ENCODE measurements around the gene CATSPERD.

Gene CATSPERD

GRCh38 chr19:5787409-5788182, 67.2 kb downstream of the CATSPERD start:
- Mint-ChIP-seq H3K27me3 (no peaks in the 10 kb centered on the region), H3K27ac (peak overlapping the region; percentile 39), H3K9me3 (peaks cover 0 to 5% of the 10 kb centered on the region in 2 donors), H3K4me3 (no peak overlapping the region), H3K36me3 (peaks cover 38 to 59% of the 10 kb centered on the region in 2 donors), H3K4me1 (peaks cover 16 to 24% of the 10 kb centered on the region in 2 donors)
- DNase-seq, result no peak
- ATAC-seq (replicated peaks), result no peak

- H3K4me1 Mint-ChIP-seq, result peaks cover 16 to 24% of the 10 kb centered on the region in 2 donors
Measured at GRCh38 chr19:5788422-5788821, 68.0 kb downstream of the CATSPERD start.

DNA sequence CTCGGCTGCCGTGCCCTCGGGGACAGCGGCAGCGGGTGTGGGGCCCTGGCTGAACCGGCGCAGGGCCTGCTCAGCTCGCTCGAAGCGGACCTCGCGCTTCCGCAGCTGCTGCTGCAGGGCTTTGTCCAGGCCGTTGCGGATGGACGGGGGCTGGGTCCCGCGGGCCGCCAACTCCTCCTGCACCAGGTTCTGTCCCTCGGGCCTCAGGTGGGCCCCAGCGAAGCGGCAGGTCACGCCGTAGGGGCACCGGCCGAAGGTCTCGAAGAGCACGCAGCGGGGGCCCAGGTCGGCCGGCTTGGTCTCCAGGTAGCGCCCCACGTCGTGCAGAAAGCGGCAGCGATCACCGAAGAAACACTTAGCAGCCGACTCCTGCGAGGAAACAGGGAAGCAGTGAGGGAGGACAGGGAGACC, 68.9 kb downstream of the CATSPERD start:
- no peak for DNase-seq
- Mint-ChIP-seq H3K27ac (no peak overlapping the region), H3K27me3 (peaks cover 0 to 6% of the 10 kb centered on the region in 2 donors), H3K36me3 (peaks cover 32 to 45% of the 10 kb centered on the region in 2 donors), H3K9me3 (peaks cover 0 to 5% of the 10 kb centered on the region in 2 donors), H3K4me1 (peaks cover 18 to 24% of the 10 kb centered on the region in 2 donors), H3K4me3 (peak overlapping the region; percentile 57 to 93)
- ATAC-seq (replicated peaks), result no peak

More at GRCh38 chr19:5788422-5788821, 68.0 kb downstream of the CATSPERD start:
- H3K27ac Mint-ChIP-seq, result no peak overlapping the region
- no peak overlapping the region for H3K4me3 Mint-ChIP-seq
- peaks cover 0 to 6% of the 10 kb centered on the region in 2 donors for H3K27me3 Mint-ChIP-seq
- H3K9me3 Mint-ChIP-seq, result peaks cover 0 to 5% of the 10 kb centered on the region in 2 donors
- no peak for DNase-seq
- peaks cover 36 to 54% of the 10 kb centered on the region in 2 donors for H3K36me3 Mint-ChIP-seq
- ATAC-seq (replicated peaks), result no peak

DNA sequence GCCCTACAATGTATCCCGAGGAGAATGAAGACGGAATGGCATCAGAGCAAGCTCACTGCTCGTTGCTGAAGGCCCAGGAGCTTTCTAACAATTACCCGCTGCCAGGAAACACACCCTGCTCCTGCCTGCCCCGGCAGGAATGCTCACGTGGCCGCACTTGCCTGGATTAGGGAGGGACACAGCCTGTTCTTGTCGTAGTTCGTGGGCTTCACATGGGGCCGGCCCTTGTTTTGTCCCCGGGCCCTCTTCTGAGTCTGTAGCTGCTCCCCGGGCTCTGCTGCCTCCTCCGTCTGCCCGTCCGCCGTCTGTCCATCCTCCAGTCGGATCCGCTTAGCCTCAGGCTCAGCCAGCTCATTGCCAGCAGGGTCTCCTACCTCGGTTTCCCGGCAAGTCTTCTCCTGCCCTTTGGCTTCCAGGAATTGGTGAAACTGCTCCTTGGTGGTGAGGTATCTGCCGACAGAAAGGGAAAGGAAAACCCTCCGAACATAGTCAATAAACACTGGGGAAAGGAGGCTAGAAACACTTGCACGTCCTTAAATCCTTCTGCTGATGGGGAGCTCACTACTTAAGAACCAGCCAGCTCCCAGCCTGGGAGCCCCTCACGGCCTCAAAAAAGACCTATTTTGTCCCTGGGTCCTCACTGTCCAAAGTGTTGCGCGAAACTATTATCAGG, 69.6 kb downstream of the CATSPERD start:
- peaks cover 18 to 24% of the 10 kb centered on the region in 2 donors for H3K4me1 Mint-ChIP-seq
- ATAC-seq (replicated peaks) (no peak), DNase-seq (no peak)
- peaks cover 0 to 6% of the 10 kb centered on the region in 2 donors for H3K27me3 Mint-ChIP-seq
- H3K36me3 Mint-ChIP-seq, result peaks cover 32 to 41% of the 10 kb centered on the region in 2 donors
- peaks cover 0 to 5% of the 10 kb centered on the region in 2 donors for H3K9me3 Mint-ChIP-seq
- H3K4me3 Mint-ChIP-seq, result peak overlapping the region; percentile 93 to 98
- peak overlapping the region; percentile 100 for H3K27ac Mint-ChIP-seq

DNA sequence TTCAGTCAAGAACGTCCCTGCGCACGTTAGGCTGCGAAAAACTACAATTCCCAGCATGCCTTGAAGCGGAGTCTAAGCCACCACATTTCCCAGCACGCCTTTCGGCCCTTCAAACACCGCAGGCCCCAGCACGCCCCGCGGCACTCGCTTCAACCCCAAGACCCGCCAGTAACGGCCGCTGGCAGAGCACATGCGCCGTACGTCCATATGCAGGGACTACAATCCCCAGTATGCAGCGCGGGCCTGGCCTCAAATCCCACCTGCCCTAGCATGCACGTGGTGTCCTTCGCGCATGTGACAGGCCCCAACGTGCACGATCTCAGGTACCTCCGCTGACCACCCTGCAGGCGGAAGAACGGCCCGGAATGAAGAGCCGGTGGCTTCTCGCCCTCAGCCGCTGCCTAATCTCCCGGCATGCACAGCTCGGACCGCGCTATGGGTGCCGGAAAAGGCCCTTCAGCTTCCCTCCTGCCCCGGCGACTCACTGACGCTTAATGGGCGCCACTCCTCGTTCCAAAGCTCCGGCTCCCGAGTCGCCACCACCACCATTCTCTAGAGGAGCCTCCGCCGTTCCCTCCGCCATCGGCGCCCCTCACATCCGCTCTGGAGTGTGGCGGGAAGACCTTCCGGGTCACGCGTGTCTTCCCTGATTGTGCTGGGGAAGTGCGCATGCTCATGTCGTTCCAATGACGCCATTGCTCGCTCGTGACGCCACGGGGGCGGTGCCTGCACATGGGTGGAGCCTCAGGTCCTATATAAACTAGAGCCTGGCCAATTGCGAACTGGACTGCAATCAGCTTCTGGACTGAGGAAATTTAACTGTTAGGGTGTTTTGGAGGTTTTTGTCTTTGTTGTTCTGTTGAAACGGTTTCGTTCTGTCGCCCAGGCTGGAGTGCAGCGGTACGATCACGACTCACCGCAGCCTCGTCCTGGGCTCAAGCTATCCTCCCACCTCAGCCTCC, 70.4 kb downstream of the CATSPERD start, which contains the start of gene DUS3L:
Gene DUS3L (minus strand): TSS at position 605 of the 962 bp plus-strand sequence. CDS start 22 bp downstream, at position 583.
- Mint-ChIP-seq H3K9me3 (peaks cover 0 to 5% of the 10 kb centered on the region in 2 donors), H3K36me3 (peaks cover 32 to 38% of the 10 kb centered on the region in 2 donors), H3K27me3 (peaks cover 0 to 6% of the 10 kb centered on the region in 2 donors), H3K27ac (peak within 1 kb of the TSS; percentile 100), H3K4me3 (peak within 1 kb of the TSS; percentile 93 to 98), H3K4me1 (peaks cover 18 to 24% of the 10 kb centered on the region in 2 donors)
- peak; percentile 96 to 97 for ATAC-seq (replicated peaks)
- DNase-seq, result peak; percentile 95

DNA sequence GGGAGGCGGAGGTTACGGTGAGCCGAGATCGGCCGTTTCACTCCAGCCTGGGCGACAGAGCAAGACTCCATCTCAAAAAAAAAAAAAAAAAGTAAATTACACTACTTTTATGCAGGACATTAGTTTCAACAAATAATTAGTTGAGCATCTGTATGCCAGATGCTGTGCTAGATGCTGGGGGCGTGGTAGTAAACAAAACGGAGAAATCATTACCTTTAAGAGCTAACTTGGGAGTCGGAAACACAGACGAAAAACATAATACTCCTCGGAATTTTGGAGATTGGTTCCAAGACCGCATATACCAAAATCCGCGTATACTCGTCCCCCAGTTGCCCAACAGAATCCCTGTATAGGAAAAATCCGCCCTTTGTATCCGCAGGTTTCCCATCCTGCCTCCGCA, 71.8 kb downstream of the CATSPERD start:
- Mint-ChIP-seq H3K4me3 (no peak overlapping the region), H3K27me3 (peaks cover 5 to 6% of the 10 kb centered on the region in 2 donors), H3K4me1 (peaks cover 16 to 24% of the 10 kb centered on the region in 2 donors), H3K36me3 (peaks cover 22 to 25% of the 10 kb centered on the region in 2 donors), H3K9me3 (peaks cover 0 to 5% of the 10 kb centered on the region in 2 donors), H3K27ac (no peak overlapping the region)
- DNase-seq, result no peak
- no peak for ATAC-seq (replicated peaks)

DNA sequence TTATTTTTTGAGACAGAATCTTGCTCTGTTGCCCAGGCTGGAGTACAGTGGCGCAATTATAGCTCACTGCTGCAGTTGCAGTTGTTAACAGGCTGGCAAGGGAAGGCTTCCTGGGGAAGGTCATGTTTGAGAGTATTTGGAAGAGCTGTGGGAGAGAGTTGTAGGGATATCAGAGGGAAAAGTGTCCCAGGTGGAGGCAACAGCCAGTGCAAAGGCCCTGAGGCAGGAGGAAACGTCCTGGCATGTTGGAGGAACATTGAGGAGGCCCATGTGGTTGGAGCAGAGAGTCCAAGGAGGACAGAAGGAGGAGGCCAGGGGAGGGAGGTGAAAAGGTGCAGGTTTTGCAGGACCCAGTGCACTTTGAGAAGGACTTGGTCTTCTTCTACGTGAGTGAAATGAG, 72.8 kb downstream of the CATSPERD start:
- H3K4me3 Mint-ChIP-seq, result no peak overlapping the region
- H3K27ac Mint-ChIP-seq, result no peak overlapping the region
- ATAC-seq (replicated peaks), result no peak
- peaks cover 18 to 21% of the 10 kb centered on the region in 2 donors for H3K36me3 Mint-ChIP-seq
- peaks cover 10 to 12% of the 10 kb centered on the region in 2 donors for H3K27me3 Mint-ChIP-seq
- H3K4me1 Mint-ChIP-seq, result peaks cover 13 to 20% of the 10 kb centered on the region in 2 donors
- H3K9me3 Mint-ChIP-seq, result peaks cover 0 to 5% of the 10 kb centered on the region in 2 donors
- no peak for DNase-seq

DNA sequence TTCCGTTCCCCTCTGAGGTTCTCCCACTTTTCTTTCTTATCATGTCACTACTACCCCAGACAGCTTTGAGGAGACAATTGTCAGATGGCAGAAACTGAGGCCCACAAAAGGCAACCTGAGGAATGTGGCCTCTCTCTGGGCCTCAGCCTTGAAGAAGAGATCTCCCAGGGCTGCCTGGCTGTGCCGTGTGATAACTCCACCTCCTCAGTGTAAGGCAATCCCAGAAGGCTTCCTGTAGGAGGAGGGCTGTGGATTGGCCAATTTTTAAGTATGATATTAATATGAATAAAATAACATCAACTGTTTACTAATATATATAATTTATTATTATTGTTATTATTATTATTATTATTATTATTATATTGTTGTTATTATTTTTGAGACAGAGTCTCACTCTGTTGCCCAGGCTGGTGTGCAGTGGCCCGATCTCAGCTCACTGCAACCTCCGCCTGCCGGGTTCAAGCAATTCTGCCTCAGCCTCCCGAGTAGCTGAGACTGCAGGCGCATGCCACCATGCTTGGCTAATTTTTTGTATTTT, 75.0 kb downstream of the CATSPERD start:
- H3K27me3 Mint-ChIP-seq, result peaks cover 27 to 33% of the 10 kb centered on the region in 2 donors
- peaks cover under 1 to 6% of the 10 kb centered on the region in 2 donors for H3K4me1 Mint-ChIP-seq
- peaks cover 5 to 7% of the 10 kb centered on the region in 2 donors for H3K36me3 Mint-ChIP-seq
- H3K27ac Mint-ChIP-seq, result no peak overlapping the region
- no peak for DNase-seq
- no peak for ATAC-seq (replicated peaks)
- peaks cover 0 to 1% of the 10 kb centered on the region in 2 donors for H3K9me3 Mint-ChIP-seq
- no peak overlapping the region for H3K4me3 Mint-ChIP-seq

DNA sequence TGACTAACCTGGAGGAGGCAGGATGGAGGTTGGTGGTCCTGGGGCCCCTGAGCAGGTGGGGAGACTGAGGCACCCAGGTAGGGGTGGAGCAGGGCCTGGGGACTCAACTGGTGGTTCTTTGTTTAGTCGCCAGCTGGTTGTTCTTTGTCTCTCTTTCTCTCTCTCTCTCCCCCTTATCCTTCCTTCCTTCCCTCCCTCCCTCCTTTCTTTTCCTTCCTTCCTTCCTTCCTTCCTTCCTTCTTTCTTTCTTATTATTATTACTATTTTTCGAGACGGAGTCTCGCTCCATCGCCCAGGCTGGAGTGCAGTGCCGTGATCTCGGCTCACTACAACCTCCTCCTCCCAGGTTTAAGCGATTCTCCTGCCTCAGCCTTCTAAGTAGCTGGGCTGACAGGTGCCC, 77.8 kb downstream of the CATSPERD start:
- H3K4me3 Mint-ChIP-seq, result no peak overlapping the region
- H3K27ac Mint-ChIP-seq, result no peak overlapping the region
- peaks cover 43 to 57% of the 10 kb centered on the region in 2 donors for H3K27me3 Mint-ChIP-seq
- H3K4me1 Mint-ChIP-seq, result peaks cover 13 to 14% of the 10 kb centered on the region in 2 donors
- H3K9me3 Mint-ChIP-seq, result no peaks in the 10 kb centered on the region
- no peaks in the 10 kb centered on the region for H3K36me3 Mint-ChIP-seq
- ATAC-seq (replicated peaks) (no peak), DNase-seq (no peak)

DNA sequence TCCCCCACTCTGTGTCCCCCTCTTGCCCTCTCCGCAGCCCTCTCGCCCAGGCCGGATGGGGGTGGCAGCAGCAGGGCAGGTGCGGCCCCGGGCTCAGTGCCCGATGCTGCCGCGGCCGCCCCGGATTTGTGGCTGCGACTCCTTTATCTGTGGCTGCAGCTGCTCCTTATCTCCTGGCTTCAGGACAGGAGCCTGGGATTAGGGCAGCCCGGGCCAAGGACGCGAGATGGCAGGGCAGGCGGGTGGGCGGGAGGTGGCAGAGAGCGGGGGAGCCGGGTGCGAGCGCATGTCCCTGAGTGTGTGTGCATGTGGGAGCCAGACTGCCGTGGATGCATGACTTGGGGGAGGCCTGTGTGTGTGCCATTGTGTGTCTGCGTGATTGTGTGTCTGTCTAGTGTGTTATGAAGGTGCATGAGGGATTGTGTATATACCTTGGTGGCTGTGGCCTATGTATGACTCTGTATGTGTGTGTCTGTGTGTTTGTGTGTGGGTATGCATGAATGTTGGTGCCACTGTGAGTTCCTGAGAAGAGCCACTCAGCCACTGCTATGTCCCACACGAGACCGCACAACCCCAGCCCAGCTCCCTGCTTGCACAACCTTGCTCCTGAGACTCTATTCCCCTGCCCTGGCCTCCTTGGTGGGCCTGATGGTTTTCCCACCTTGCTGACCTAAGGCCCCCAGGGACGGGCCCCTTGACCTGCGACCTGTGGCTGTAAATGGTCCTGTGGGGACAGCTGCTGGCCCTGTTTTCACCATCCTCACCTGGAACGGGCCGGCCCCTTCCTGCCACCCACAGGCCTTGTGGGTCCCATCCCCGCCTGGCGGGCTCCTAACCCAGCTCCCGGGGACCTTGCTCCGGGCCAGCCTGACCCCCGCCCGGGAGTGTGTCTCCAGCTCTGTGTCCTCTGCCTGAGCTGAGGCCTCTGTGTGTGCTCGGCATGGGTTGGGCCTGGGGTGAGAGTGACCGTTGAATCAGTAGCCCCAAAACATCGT, 79.1 kb downstream of the CATSPERD start:
- Mint-ChIP-seq H3K27ac (no peak overlapping the region), H3K27me3 (peaks cover 54 to 68% of the 10 kb centered on the region in 2 donors), H3K36me3 (peaks cover 0 to 4% of the 10 kb centered on the region in 2 donors), H3K4me3 (no peak overlapping the region), H3K4me1 (peaks cover 18 to 27% of the 10 kb centered on the region in 2 donors), H3K9me3 (no peaks in the 10 kb centered on the region)
- ATAC-seq (replicated peaks) (no peak), DNase-seq (no peak)

DNA sequence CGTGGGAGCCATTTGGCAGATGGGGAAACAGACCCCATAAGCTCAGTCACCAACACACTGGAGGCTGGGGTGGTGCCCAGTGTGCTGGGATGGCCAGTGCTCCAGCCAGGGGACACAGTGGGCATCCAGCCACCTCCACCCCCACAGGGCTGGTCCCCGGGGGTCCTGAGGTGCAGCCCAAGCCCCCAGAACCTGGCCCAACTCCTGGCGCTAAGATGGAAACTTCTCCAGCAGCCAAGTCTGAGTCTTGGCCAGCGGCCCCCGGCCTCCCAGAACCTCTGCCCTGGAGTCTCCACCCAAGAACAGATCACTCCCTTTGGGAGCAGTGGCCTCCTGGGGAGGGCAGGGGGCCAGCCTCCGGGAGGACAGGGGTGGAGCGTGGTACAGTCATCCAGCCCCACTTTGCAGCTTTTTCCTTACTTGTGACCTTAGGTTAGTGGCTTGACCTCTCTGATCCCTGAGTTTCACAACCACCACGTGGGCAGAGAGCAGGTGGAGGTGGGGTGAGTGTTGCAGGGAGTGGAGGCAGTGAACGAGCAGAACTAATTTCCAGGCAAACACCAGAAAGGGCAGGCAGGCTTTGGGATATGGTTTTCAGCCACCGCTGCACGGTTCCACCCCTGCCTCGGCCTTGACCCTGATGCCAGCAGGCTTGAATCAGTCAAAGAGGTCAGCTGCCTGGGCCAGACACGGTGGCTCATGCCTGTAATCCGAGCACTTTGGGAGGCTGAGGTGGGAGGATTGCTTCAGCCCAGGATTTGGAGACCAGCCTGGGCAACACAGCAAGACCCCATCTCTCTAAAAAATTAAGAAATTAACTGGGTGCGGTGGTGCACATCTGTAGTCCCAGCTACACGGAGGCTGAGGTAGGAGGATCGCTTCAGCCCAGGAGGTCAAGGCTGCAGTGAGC, 80.2 kb downstream of the CATSPERD start:
- no peak overlapping the region for H3K27ac Mint-ChIP-seq
- no peaks in the 10 kb centered on the region for H3K9me3 Mint-ChIP-seq
- H3K4me3 Mint-ChIP-seq, result no peak overlapping the region
- DNase-seq (no peak), ATAC-seq (replicated peaks) (no peak)
- peaks cover 54 to 70% of the 10 kb centered on the region in 2 donors for H3K27me3 Mint-ChIP-seq
- peaks cover 18 to 29% of the 10 kb centered on the region in 2 donors for H3K4me1 Mint-ChIP-seq
- H3K36me3 Mint-ChIP-seq, result peaks cover 0 to 4% of the 10 kb centered on the region in 2 donors
